HL-60/S4 treated with retinoic acid at 250 ng/mL for 4 days and 3 days (cell line): ENCODE data around the gene ITPKB.
"Not testable (repeated sequence)": the region's sequence is repeated elsewhere in the genome, so short reads cannot be mapped to it uniquely, and the experiment has no call there.

ENCODE experiments used
- in situ Hi-C: fragments of 300-500 bp; cut with MboI; formaldehyde crosslinking; loops from 2 replicates; pipeline ENCODE4 v1.7.0; 2022; ENCODE audit warnings: low sequenced_read_pairs

The ITPKB gene

DNA sequence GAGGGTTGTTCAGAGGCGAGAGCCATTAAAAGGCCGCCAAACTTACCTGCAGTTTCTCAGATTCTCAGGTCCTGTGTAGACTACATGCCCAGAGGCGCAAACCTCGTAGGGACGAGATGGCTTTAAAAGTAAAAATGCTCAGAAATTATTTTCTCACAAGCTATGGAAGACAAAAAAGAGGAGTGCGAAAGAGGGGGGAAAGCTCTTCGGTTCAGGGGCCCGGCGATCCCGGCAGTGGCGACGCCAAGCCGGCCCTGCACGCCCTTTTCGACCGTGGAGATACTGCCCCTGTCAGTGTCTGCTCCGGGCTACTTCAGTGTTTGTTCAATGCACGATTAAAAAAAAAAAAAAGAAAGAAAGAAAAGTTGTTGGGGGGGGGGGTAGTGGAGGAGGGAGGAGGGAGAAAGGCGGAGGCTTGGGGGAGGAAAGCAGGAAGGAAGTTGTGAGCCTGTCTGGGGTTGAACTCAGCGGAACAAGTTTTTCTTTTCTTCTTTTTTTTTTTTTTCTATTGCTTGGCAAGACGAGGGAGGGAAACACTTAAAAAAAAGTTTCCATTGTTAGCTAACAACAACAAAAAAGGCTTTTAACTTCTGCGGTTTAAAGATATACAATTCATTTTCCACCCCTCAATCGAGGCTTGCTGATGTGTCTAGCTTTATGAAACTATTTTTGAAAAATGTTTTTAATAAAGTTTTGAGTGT is at the start of gene ITPKB:
Gene ITPKB (minus strand): TSS at position 288 of the 701 bp plus-strand sequence. CDS start 1,824 bp downstream, outside the sequence.
- in situ Hi-C loops: no loop called here

DNA sequence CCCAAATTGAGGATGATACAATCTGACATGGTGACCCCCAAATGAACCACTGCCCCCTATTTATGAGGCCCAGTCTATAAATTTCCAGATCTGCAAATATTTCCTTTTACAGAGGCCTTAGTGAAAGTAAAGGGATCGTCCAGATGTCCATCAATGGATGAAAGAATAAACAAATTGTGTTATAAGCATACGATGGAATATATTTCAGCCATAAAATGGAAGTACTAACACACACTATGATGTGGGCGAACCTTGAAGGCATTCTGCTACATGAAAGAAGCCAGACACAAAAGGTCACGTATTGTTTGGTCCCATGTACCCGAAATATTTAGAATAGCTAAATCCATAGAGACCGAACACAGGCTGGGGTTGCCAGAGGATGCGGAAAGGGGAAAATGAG is 48.6 kb upstream of the ITPKB start:
- in situ Hi-C loops: no loop called here

DNA sequence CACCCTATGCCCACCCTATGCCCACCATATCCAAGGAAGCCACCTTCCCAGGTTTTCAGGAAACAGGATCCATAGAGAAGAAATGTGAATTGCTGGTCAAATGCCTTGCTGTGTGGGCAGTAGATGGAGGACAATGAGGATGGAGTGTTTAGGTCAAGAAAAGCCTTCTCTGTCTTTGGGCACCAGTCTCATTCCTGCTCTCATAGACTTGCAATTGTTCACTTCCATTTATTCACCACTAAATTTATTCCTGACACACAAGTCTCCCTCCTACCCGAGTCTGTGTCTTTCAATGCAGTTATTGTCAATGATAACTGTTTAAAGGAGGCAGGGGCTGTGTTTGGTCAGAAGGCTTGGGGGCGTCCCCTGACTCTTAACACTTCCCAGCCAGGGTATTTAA is 48.0 kb upstream of the ITPKB start:
- in situ Hi-C loops: no loop called here

DNA sequence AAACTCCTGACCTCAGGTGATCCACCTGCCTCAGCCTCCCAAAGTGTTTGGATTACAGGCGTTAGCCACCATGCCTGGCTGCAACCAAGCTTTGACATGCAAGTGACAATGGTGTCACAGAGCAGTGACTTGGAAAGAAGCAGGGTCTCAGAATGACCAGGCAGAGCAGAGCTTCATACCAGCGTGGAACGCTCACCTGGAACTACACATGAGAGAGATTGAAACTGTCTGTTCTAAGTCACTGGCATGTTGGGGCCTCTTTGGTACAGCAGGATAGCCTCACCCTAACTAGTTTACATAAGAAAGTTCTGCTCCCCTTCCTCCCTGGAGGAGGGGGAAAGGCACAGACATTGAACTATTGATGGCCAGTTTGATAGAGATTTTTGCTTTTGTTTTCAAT is 47.5 kb upstream of the ITPKB start:
- in situ Hi-C loops: no loop called here

DNA sequence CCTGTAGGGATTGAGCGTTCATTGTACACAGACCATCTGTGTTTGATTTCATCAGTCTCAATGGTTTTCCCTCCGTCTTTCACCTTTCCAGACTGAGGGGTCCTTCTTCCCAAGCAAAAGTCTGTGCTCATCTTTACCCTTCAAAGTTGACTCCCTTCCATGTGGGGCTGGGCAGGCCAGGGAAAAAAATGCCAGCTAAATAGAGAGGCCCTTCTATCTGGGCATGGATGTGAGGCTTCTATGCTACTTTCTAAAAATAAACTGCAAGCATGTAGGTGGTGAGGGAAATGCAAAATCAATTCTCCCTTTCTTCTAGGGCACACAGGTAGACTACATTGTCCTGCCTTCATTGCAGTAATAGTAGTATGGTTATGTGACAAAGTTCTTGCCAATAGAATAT is 46.7 kb upstream of the ITPKB start:
- in situ Hi-C loops: no loop called here

DNA sequence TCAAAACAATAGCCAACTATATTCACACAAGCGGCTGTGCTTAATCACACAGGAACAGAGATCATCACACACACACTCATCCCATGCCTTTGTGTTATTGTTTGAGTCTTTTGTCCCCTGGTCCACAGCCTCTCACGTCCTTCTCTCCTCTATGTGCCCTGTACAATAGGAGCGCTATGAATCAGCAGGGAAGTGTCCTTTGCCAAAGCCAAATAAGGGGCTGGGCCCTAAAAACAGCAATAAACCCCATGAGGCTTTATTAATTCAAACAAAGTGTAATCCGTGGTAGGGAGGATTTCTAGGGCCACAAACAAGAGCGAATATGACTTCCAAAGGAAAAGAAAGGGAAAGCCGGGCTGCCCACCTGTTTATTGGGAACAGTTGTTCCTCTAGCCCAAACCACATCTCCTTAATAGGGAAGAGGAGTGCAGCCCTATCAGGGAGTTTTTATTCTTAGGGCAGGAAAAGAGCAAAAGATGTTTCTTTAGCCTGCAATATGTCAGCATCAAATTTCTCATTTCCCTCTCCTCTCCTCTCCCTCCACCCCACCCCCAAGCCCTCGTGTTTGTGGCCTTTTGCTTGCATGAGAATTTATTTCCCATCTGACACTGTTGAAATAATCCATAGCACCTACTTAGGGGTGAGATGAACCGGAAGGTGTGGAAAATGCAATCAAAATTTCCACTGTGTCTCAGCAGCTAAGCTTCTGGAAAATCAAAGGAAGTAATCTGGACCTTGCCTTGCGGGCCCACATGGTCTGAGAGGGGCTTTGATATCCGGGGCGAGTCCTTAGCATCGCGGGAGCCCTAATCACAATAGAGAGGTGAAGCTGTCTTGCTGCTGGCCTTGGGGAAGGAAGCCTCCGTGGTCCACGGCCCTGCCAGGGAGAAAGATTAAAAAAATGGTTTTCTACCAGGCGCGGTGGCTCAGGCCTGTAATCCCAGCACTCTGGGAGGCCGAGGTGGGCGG is 45.3 kb upstream of the ITPKB start:
- in situ Hi-C loops: no loop called here

DNA sequence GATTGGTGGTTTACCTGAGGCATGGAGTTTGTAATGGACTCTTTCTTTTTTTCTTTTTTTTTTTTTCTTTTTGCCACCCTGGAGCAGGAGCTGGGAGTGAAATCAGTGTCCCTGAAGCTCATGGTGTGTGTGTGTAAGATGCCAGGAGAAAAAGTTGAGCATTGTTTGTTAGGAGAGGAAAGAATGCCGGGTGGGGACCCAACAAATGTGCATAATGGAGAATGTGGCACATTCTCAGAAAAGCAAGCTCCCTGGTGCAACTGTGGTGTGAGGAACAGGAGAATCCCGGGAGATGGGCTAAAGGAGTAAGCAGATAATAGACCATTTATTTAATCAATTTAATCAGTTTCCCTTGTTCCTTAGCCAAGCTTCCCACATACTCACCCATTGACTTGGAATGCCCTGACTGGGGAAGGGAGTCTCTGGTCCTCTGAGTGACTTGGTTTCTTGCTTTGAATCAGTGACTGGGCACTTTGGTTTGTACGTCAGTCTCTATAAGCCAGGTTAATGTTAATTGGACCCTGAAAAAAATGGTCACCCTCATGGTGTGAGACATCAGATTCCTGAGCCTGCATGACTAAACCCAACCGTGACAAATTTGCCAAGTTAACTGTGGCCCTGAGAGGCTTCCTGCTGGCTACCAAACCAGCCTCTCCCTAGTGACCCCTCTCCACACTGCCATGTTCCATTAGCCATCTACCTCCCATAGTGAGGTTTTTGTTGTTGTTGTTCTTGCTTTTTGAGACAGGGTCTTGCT is 43.9 kb upstream of the ITPKB start:
- in situ Hi-C loops: no loop called here

DNA sequence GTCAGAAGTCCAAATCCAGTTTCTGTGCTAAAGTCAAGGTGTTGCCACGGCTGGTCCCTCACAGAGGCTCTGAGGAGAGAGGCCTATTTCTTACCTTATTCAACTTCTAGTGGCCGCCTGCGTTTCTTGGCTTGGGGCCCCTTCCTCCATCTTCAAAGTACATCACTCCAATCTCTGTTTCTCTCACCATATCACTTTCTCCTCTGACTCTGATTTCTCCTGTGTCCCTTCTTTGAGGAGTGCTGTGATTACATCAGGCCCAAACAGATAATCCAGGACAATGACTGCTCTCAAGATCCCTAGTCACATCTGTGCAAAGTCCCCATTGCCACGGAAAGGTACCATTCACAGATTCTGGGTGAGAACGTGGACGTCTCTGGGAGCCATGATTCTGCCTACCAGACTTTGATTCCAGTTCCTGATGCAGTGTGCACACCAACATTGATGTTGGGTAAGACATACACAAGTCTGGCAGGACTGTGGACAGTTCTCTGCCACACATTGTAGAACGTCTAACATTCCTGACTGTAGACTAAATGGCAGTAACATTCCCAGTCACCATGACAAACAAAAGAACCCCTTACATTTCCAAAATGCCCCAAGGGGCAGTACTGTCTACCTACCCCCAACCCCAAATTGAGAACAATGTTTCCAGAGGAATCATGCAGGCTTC is 43.0 kb upstream of the ITPKB start:
- in situ Hi-C loops: no loop called here

DNA sequence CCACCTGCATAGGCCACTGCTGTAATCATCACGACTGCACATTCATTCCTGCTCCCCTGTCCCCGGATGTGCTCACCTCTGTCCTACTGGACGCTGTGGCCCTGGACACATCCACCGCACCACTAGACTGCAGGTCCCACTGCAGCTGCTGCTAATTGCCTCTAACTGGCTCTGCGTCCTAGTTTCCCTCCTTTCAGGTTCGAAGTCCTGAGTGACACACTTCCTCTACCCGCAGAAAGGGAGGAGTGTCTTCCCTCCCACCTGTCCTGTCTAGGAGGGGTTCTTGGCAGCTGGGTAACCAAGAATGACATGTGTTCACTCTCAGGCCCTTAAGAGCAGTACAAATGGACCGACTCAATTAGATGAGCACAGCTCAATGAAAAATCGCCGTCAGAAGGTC is 40.5 kb upstream of the ITPKB start:
- in situ Hi-C loops: no loop called here

DNA sequence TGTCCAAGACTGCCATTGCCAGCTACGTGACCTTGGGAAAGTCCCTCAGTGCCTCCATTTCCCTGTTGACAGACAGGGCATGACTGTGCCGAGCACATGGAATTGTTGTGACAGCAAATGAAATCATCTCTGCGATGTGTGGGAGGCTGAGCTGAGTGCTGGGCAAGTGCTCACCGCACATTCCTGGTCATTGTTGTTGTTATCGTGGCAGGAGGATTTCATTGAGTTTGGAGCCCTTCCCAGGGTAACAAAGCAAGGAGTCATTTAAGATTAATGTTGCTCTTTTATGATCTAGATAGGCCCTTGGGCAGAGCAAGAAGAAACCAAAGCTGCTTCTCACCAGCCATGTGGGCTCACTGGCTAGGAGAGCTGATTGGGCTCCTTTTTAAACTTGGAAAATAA is 39.6 kb upstream of the ITPKB start:
- in situ Hi-C loops: no loop called here

DNA sequence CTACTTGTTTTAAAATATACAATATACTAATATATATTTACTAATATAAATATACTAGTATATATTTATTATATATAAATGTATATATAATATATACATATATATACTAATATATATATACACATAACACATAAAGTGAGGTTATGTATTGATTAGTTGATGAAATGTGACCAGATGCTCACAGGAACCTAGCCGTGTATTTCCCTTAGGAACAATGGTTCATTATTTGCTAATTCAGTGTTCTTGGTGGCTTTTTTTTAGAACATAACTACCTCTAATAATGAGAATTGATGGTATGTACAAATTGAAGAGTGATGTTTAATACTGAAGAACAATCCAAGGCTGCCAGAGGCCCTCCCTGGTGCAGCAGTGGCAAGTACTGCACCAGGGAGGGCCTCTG is 37.9 kb upstream of the ITPKB start:
- in situ Hi-C loops: no loop called here

DNA sequence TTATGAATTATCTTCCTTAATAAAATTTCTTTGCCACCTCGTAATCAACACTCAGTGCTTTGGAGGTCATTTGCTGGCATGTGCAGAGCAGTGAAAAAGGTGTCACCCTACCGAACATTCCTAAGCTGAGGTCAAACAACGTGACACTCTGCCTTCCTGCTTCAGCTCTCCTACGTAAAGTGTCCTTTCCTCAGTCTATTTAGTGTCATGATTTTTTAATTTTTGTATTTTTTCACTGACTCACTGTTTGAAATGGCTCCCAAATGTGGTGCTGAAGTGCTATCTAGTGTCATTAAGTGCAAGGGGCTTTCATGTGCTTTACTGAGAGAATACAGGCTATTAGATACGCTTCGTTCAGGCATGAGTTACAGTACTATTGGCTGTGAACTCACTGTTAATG is 37.0 kb upstream of the ITPKB start:
- in situ Hi-C loops: no loop called here

DNA sequence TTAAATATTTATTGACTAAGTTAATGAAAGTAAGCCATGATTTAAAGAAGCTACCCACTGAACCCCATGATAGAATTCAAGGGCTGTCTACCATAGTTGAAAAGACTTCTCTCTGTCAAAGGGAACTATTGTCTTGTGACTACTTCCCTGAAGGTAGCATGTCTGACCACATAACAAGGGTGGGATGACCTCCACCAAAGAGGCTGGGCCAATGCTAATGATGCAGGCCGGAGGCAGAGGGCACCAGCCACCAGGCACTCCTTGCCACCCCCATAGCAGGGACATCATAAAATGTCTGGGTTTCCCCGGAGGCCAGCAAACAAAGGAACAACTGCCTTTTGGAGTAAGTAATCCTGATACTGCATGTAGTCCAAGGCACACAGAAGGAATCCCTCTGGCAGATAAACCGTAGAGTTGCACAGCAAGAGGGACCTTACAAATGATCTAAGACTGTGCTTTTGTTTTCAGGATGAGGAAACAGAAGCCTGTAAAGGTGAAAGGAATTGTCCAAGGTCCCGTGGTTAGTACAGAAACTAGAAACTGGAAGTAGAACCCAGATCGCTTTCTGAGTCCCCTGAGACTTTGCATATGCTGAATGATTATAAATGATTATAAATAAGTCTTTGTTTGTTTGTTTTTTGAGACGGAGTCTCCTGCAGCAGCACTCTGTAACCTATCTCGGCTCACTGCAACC is 33.5 kb upstream of the ITPKB start:
- in situ Hi-C loops: no loop called here

DNA sequence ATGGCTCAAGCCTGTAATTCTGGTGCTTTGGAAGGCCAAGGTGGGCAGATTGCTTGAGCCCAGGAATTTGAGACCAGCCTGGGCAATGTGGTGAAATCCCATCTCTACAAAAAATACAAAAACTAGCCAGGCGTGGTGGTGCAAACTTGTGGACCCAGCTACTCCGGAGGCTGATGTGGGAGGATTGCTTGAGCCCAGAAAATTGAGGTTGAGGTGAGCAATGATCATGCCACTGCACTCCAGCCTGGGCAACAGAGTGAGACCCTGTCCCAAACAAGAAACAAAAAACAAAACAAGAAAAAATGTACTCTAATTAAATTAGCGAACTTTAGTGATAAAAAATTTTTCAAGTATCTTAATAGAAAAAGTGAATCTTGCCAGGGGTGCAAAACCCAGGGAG is 28.1 kb upstream of the ITPKB start:
- in situ Hi-C loops: not testable (repeated sequence)

DNA sequence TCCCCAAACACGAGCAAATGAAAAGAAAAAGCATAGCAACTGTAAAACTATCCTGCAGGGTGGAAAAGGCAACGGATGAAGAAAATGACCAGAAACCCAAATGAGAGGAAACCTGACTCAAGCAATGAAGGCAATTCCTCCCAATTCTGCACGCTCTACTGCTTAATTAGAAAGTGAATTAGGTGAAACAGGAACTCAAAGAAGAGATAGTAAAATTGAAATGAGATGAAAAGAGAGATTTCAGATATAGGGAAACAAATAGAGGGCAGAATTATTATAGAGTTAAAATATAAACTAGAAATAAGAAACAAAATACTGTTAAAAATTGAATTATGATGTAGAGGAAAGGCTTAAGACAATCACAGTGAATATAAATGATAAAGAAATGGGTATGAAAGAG is 27.5 kb upstream of the ITPKB start:
- in situ Hi-C loops: no loop called here

DNA sequence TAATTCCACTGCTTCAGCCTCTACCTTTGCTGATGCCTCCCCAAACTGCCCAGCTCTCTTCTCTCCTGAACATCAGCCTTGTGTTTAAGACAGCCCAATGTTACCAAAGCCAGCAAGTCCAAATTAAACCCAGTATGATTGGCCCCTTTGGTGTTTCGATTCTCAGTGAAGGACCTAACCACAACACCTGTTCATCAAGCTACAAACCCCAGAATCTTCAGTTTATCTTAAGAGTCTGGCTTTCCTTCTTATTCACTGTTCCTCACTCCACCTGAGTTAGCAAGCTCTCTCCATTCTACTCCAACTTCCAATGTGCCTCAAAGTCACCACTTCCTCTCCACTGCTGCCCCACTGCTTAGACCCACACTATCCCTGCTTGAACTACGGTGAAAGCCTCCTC is 25.5 kb upstream of the ITPKB start:
- in situ Hi-C loops: no loop called here

DNA sequence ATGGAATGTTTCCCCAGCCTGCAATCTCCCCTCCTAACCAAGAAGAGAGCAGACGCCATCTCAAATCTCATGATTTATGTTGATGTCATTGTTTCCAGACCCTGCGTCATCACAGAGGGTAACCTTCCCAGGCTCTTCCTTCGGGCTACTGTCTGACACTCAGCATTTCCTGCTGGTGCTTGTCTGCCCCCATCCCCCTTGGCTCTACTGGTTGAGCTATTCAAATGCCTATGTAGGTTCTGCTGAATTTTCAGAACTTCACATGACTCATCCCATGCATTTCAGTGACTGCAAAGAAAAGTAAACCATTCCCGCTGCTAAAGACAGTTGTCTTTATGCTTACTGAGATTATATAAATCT is 24.8 kb upstream of the ITPKB start:
- in situ Hi-C loops: no loop called here

DNA sequence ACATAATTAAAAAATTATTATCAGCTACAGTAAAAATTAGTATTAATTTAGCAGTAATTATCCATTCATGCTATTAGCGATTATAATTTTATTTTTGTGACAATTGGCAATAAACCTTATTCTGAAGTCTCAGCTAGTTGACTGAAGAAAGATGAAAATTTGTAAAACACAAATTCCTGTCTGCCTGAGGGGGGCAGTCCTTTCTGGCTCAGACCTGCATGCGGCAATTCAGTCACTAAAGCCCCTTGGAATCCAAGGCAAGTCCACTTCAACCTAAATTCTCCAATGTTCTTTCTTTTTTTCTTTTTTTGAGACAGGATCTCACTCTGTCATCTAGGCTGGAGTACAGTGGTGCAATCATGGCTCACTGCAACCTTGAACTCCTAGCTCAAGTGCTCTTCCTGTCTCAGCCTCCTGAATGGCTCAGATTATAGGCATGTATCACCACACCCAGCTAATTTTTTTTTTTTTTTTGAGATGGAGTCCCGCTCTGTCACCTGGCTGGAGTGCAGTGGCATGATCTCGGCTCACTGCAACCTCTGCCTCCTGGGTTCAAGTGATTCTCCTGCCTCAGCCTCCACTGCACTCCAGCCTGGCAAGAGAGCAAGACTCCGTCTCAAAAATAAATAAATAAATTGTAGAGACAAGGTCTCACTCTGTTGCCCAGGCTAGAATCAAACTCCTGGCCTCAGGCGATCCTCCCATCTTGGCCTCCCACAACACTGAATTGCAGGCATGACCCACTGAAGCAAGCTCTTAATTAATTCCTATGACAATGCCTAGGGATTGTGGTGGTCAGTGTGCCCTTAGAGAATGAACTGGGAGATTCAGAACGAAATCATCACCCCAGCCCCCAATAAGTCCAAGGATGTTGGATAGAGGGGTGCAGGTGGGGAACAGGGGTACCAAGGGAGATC is 24.2 kb upstream of the ITPKB start:
- in situ Hi-C loops: no loop called here

DNA sequence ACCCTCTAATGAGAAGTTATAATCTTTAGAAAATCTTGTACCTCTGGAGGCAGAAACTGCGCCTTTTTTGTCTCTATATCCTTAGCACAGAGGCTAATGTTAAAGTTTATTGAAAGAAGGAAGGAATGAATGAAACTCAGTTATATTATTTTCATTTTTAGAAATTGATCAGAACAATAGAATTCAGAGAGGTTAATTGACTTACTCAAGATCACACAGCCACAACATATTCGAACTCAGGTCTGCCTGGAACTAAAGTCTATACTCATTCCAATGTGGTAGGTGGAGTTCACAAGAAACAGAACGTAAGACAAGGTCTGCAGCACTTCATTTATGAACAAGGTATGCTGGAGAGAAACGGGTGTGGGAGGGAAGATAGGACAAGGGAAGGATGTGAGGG is 23.0 kb upstream of the ITPKB start:
- in situ Hi-C loops: no loop called here
